HG03460 (cell line): ENCODE measurements around the gene KIAA0513.
"Not testable (repeated sequence)": the region's sequence is repeated elsewhere in the genome, so short reads cannot be mapped to it uniquely, and the experiment has no call there.

Experiments used
- ATAC-seq: cut with Tn5 transposase; IDR thresholded peaks from one replicate; pipeline ENCODE4 v1.9.1; 2021; ENCODE audit not compliant: unreplicated experiment

The KIAA0513 gene

DNA sequence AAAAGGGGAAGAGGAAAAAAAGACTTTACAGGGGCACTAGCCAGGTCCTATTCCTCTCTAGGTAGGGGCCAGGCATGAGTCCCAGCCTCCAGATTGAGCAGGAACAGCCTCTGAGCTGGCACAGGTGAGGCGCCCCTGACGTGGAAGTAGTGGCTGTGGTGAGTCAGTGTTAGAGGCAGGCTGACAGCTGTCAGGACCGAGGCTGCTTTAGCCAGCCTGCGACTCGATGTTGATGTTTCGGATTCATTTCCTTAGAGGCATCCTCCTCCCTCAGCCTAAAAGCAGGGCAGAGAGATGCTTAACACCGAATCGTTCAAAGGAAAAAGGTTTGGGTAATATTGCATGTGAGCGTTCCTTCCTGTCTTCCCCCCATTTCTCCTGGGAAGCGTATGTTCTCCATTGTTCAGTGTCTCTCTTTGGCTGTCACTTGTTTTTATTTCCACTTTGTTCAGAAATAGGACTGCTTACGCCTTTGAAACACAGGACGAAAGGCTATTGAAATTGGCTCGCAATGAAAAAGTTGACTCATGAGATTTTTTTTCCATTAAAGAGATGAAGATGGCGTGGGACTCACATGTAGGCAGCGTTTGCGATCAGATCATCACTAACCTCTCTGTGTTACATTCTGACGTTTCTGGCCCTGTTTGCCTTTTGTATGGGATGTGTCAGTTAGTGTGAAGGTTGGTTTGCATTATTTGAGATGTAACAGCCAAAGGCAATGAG, 1.3 kb downstream of the KIAA0513 start:
- no peak for ATAC-seq

DNA sequence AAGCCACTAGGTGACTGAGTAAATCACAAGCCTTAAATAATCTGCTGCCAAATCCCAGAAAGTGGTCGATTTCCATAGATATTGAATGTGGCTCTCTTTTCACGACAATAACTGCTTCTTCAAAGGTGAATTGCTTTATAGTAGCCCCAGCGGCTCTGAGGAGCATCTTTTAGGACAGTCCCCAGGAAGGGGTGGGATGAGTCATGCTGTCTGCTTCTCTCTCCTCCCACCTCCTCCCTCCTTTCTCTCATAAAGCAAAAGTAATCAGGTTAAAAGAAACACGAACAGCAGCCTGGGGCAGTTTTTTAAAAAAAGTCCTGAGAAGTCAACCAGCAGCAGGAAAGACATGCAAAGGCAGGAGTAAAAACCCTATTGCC, 1.8 kb downstream of the KIAA0513 start:
- no peak for ATAC-seq

DNA sequence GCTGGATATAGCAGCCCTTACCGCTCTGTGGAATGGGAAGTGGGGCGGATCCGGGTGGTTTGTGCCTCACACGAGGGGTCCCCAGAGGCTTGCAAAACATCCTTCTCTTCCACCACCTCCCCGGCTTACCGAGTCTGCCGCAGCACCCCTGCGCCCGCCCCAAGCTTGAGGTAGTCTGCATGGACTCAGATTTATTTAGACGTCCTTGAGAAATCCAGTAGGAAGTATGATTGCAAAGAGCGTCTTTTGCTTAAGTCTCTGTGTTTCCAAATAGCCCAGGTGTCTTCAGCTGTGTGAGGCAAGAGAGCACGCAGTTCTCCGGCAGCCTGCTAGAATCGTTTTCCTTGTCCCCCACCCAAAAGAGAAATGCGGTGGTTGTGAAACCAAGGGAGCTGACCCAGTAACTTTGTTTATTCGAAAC, 2.4 kb downstream of the KIAA0513 start:
- no peak for ATAC-seq

DNA sequence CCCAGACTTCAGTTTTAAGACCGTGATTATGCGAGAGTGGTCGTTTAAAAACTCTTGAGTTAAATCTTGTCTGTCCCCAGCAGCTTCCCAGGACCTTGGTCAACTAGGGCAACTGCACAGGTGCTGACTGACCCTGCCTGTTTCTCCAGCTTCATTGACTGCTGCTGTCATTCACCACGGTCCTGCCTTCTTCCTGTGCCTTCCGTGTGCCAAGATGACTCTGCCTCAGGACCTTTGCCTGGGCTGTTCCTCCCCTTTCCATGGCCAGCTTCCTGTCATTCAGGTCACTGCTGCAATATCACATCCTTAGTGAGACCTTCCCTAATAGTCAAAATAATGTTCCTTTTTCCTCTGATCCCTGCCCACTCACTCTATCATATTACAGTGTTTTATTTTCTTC, 3.9 kb downstream of the KIAA0513 start:
- no peak for ATAC-seq

DNA sequence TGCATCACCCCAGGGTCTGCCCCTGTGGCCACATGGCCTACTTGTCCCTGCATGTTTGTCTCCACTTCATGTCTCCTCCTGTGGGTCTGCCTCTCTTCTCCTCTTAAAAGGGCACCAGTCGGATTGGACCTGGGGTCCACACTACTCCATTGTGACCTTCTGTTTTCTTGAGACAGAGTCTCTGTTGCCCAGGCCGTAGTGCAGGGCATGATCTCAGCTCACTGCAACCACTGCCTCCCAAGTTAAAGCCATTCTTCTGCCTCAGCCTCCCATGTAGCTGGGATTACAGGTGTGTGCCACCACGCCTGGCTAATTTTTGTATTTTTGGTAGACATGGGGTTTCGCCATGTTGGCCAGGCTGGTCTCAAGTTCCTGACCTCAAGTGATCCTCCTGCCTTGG, 4.6 kb downstream of the KIAA0513 start:
- not testable (repeated sequence) for ATAC-seq

DNA sequence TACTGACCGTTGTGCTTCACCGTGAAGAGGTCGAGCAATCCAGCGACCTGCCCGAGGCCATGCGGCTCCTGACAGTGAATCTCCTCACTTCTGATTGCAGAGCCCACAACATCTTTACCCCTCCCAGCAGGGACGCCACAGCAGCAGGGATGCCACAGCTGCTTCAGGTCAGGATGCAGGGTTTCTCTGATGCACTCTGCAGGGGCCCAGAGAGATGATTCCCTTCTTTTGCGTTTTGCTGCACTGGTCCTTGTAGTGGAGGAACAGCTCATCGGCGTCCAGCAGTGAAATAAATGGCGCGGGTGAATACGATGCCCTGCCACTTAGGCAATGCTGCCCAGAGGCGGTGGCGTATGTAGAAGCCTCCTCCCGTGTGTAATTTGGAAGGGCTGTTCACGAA, 5.6 kb downstream of the KIAA0513 start:
- ATAC-seq: no peak

DNA sequence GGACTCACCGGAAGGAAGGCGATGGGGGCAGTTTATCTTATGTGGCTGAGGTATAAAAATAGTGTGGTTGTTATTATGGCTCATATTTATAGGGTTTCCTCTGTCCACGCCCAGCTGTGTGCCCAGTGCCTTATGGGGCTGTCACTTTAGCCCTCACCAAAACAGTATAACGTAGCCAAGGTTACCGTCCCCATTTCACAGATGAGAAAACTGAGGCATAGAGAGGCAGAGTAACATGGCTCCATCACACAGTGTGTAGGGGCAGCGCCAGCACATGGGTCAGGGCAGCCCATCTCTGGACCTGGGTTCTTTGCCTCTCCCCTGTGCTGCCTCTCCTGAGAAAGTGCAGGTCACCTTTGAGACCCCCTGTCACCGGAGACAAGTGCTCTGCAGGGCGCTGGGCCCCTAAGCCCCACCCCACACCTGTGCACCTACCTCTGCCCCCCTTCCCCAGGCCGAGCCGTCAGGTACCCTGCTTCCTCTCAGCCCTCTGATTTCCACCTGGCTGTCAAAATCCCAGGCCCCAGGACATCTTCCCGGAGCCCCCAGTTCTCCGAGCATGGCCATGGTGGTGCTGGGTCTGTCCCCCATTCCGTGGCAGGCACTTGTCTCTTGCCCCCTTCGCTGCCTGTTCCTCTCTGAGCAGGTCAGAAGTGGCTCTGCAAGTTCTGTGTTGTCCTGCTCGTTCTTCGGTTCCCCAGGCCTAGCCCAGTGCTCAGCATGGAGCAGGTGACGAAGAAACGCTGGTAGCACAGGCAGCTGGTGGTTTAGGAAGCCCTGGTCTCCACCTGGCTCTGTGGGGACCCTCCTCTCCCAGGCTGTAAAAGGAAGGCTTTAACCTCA, 7.2 kb downstream of the KIAA0513 start:
- ATAC-seq: no peak

DNA sequence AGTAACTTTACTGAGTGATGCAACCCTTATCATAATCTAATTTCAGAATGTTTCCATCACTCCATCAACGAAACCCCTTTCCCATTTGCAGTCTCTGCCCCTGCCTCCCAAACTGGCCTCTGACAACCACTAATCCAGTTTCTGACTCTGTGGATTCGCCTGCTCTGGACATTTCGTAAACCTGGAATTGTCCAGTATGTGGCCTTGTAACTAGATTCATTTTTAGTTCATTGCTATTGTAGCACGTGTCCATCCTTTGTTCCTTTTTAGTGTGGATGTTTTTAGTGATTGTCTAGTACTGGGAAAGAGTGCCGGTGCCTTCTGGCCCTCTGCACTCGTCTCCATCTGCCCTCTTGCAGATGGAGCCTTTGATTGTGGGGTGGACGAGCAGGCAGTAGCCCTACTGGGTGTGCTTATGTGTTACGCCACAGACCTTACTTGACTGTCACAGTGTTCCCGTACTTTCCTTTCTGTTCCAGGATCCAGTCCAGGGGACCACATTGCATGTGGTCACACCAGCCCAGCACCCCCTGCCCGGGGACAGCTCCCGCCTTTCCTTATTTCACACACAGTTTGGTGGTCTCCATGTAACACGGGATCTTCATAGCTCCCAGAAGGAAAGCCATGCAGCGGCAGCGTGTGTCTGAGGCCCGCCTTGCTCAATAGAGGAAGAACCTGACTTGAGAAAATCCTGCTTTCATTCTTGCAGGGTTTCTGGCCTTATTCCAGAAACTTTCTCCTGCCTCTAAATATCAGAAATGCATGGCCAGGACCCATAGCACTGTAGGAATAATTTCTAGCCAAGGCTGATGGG, 8.8 kb downstream of the KIAA0513 start:
- no peak for ATAC-seq

DNA sequence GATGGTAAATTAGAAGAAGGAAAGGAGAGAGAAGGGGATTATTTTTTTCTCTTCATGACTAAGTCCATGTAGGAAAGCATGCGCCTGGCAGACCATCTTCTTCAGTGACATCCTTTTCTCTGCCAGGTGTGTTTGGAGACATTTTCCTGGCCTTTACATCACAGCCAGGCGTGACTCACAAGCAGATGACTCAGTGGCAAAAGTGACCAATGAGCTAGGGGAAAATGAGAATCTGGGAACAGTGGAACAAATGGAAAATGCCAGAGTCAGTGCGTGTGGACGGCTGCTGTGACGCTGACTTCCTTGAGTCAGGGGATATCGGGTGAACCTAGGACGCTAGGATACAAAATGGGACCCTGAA, 9.4 kb downstream of the KIAA0513 start:
- ATAC-seq: no peak

- no peak for ATAC-seq
These were observed 10.1 kb downstream of the KIAA0513 start for GRCh38 chr16:85037721-85038120.

GRCh38 chr16:85040685-85041084, 13.1 kb downstream of the KIAA0513 start:
- no peak for ATAC-seq

DNA sequence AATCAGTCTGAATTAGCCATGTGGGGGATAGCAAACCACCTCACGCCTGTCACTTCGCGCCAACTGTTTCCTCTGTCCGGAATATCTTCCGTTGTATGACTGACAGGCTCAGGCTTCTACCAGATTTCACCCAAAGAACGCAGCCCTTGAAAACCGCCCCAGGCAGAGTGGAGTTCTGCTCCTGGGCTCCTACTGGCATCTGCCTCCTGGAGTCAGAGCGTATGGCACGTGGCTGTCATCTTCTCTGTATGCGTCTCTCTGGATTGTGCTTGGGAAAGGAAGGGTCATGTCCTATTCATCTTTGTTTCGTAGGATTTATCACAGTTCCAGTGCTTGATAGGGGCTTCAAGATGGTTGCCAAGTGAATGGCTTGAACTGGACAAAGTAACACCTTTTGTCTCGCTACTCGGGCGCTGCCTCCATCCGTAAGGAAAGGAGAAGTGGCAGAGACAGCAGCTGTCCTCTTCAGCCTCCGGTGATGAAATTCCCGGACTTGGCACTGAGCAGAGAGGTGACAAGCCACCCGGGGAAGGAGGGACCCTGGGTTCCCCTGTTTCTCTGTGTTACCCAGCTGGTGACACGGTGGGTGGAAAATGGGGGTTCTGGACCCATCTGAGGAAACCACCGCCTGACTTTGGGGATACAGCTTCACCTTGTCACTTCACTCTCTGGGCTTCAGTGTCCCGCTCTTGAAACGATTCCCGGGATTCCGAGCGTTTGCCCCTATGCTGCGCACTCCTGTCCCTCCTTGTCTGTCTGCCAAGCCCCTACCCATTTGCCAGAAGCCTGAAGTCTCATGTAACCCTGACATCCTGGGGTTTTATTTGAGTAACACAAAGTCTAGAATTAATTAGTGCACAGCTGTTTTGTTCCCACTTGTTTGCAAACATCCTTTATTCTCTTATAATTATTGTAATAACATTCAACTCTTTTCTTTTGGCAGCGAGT, 13.9 kb downstream of the KIAA0513 start:
- no peak for ATAC-seq

GRCh38 chr16:85042167-85042526, 14.6 kb downstream of the KIAA0513 start:
- no peak for ATAC-seq

DNA sequence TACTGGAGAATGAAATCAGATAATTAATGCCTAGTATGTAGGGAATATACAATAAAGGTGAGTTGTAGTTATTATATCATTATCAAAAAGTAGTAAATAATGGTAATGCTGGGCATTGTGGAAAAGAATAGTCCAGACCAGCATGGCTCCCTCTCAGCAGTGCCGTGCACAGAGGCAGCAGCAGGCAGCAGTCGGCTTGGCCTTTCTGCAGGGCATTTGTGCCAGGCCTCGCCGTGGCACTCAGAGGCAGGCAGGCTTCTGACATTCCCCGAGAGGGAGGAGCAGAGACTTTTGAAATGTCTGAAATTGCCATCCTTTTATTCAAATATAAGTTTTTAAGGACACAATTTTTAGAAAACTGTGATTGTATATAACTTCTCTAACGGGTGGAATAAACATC, 15.0 kb downstream of the KIAA0513 start:
- no peak for ATAC-seq

DNA sequence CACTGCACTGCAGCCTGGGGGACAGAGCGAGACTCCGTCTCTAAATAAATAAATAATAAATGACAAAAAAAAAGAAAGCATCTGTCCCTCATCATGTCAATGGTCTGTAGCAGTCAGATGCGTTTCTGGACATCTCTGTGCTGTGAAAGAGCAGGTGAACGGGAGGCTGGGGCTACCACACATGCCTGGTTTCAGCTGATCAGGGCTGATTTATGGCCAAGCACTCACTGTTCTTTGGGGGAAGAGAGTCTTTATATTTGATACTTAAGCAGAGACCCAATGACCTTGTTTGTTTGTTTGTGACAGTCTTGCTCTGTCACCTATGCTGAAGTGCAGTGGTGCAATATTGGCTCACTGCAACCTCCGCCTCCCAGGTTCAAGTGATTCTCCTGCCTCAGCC, 17.5 kb downstream of the KIAA0513 start:
- ATAC-seq: no peak

GRCh38 chr16:85045641-85046471, 18.3 kb downstream of the KIAA0513 start:
- ATAC-seq: no peak

DNA sequence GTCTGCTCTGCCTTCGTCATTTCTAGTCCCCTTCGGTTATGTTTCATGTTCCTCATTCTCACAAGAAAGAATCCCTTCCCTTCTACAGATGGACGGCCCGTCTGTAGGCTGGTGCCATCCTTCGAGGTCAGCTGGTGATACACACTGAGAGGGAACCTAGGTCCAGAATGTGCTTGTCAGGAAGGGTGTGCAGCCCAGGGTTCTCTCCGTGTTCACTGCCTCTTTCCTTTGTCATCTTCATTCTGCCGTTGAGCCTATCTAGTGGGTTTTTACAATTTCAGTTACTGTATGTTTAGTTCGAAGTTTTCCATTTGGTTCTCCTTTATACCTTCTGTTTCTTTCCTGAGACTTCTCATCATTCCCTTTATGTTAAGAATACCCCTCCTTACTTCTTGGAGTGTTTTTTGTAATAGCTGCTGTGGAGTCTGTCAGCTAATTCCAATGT, 18.9 kb downstream of the KIAA0513 start:
- no peak for ATAC-seq

DNA sequence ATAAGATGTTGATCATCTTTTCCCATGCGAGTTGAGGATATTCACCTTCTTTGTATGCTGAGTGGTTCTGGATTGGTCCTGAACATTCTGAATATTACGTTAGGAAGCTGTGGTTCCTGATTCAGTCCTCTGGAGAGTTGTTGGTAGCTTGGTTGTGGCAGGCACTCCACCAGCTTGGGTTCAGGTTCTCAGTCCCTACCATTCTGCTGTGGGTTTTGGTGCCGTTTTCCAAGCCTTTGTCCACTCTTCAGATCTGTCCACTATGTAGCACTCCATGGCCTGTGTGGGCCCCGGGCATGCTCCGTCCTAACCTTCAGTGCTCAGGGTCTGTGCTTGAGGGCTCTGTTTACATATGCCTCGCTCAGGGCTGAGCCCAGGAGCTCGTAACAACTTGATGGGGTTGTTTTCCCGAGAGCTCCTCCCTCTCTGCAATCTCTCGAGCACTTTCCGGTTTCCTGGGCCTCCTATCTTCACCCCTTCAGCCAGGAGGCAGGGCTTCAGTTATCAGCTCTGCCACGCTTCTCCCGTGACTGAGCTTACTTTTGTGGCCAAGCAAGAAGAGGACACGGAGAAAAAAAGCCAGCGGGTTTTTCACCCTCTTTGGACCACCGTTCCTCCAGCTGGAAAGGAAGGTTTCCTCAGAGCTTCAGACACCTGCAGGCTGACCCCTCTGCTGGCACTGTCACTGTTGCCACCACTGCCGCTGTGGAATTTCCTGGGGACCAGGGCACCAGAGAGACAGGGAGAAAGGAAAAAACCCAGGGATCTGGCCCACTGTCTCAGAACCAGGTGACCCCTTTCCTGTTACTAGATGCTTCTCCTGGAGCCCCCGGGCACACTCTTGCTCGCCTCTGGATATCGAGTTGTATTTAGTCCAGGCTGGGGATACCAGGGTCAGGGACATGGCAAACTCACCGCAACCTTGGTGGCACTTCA, 19.6 kb downstream of the KIAA0513 start:
- ATAC-seq: no peak
